HEK293 (cell line): ENCODE measurements around the gene NAALADL2.

Experiments used
- CTCF ChIA-PET: fragments of 350-600 bp; formaldehyde crosslinking; extraction: SDS; loops from one replicate; lab custom pipeline; 2021; ENCODE audit warnings: antibody characterized with exemption; lab: Yijun Ruan, JAX
- POLR2A ChIA-PET: fragments of 300-600 bp; formaldehyde crosslinking; extraction: SDS; loops from one replicate; lab custom pipeline; 2020; ENCODE audit warnings: antibody characterized with exemption, inconsistent platforms; lab: Yijun Ruan, JAX
- H3K27ac ChIP-seq: fragments of 200-500 bp; sonication (Bioruptor generic); 2 replicates; pipeline ENCODE4 v1.5.1; 2014; ENCODE audit warnings: low read depth, low read length, control low read depth, inconsistent platforms; ENCODE audit errors: extremely low read depth
- H3K36me3 ChIP-seq, 2 experiments: fragments of 200-500 bp in 1 of 2; sonication (Bioruptor generic) in 1 of 2; 1 replicate in 1 of 2; 2 replicates in 1 of 2; pipeline ENCODE4 v1.5.1; 2014 to 2017; ENCODE audit warnings: inconsistent platforms in 2 of 2, low read length in 2 of 2; ENCODE audit not compliant: control insufficient read depth in 2 of 2, insufficient read depth in 1 of 2
- H3K4me1 ChIP-seq: fragments of 200-500 bp; sonication (Bioruptor generic); 2 replicates; pipeline ENCODE4 v1.5.1; 2014; ENCODE audit warnings: mild to moderate bottlenecking, low read length, inconsistent platforms; ENCODE audit not compliant: control insufficient read depth, insufficient read depth
- H3K4me3 ChIP-seq: 2 replicates; pipeline ENCODE4 v1.5.1; 2011; ENCODE audit warnings: low read depth, mild to moderate bottlenecking, control low read depth, low read length, moderate library complexity
- H3K9me3 ChIP-seq: fragments of 200-500 bp; sonication (Bioruptor generic); 2 replicates; pipeline ENCODE4 v1.5.1; 2014; ENCODE audit warnings: low read depth, low read length, inconsistent platforms; ENCODE audit not compliant: control insufficient read depth, insufficient read depth
- GFI1B ChIP-seq: fragments of 450-650 bp; formaldehyde crosslinking; IDR thresholded peaks from 2 replicates; pipeline ENCODE4 v1.5.1; 2016; ENCODE audit warnings: missing biosample characterization, missing genetic modification characterization
- GLI4 ChIP-seq: fragments of 450-650 bp; formaldehyde crosslinking; IDR thresholded peaks from 2 replicates; pipeline ENCODE4 v1.5.1; 2016; ENCODE audit warnings: missing biosample characterization, missing genetic modification characterization
- MZF1 ChIP-seq: fragments of 450-650 bp; formaldehyde crosslinking; IDR thresholded peaks from 2 replicates; pipeline ENCODE4 v1.5.1; 2017; ENCODE audit warnings: missing biosample characterization, missing genetic modification characterization, borderline replicate concordance
- SP7 ChIP-seq: fragments of 450-650 bp; formaldehyde crosslinking; IDR thresholded peaks from 2 replicates; pipeline ENCODE4 v1.5.1; 2016; ENCODE audit warnings: missing biosample characterization, missing genetic modification characterization
- TCF7L2 ChIP-seq: IDR thresholded peaks from 2 replicates; pipeline ENCODE4 v1.6.1; 2011; ENCODE audit warnings: low read depth, mild to moderate bottlenecking, inconsistent platforms, low read length, moderate library complexity, borderline replicate concordance
- ZBTB1 ChIP-seq: fragments of 450-650 bp; formaldehyde crosslinking; IDR thresholded peaks from 2 replicates; pipeline ENCODE4 v1.5.1; 2016; ENCODE audit warnings: missing biosample characterization, missing genetic modification characterization
- ZBTB20 ChIP-seq: fragments of 450-650 bp; formaldehyde crosslinking; IDR thresholded peaks from 2 replicates; pipeline ENCODE4 v1.5.1; 2016; ENCODE audit warnings: missing biosample characterization, missing genetic modification characterization
- ZEB2 ChIP-seq: fragments of 450-650 bp; formaldehyde crosslinking; IDR thresholded peaks from 2 replicates; pipeline ENCODE4 v1.5.1; 2016; ENCODE audit warnings: missing biosample characterization, missing genetic modification characterization
- ZFP37 ChIP-seq: fragments of 450-650 bp; formaldehyde crosslinking; IDR thresholded peaks from 2 replicates; pipeline ENCODE4 v1.5.1; 2016; ENCODE audit warnings: missing biosample characterization, missing genetic modification characterization
- ZIC2 ChIP-seq: fragments of 450-650 bp; formaldehyde crosslinking; IDR thresholded peaks from 2 replicates; pipeline ENCODE4 v1.5.1; 2016; ENCODE audit warnings: missing biosample characterization, missing genetic modification characterization
- ZNF10 ChIP-seq: fragments of 450-650 bp; formaldehyde crosslinking; IDR thresholded peaks from 2 replicates; pipeline ENCODE4 v1.5.1; 2017; ENCODE audit warnings: missing biosample characterization, missing genetic modification characterization
- ZNF132 ChIP-seq: fragments of 450-650 bp; formaldehyde crosslinking; IDR thresholded peaks from 2 replicates; pipeline ENCODE4 v1.5.1; 2017; ENCODE audit warnings: missing biosample characterization, missing genetic modification characterization, borderline replicate concordance
- ZNF16 ChIP-seq: fragments of 450-650 bp; formaldehyde crosslinking; IDR thresholded peaks from 2 replicates; pipeline ENCODE4 v1.5.1; 2016; ENCODE audit warnings: low read depth, missing biosample characterization, missing genetic modification characterization
- ZNF169 ChIP-seq: fragments of 450-650 bp; formaldehyde crosslinking; IDR thresholded peaks from 2 replicates; pipeline ENCODE4 v1.5.1; 2016; ENCODE audit warnings: missing biosample characterization, missing genetic modification characterization
- ZNF18 ChIP-seq: fragments of 450-650 bp; formaldehyde crosslinking; IDR thresholded peaks from 2 replicates; pipeline ENCODE4 v1.5.1; 2016; ENCODE audit warnings: missing biosample characterization, missing genetic modification characterization
- ZNF184 ChIP-seq: fragments of 450-650 bp; IDR thresholded peaks from 2 replicates; pipeline ENCODE4 v1.5.1; 2018; ENCODE audit warnings: missing biosample characterization, mild to moderate bottlenecking, missing genetic modification characterization
- ZNF324 ChIP-seq: fragments of 450-650 bp; formaldehyde crosslinking; IDR thresholded peaks from 2 replicates; pipeline ENCODE4 v1.5.1; 2016; ENCODE audit warnings: missing biosample characterization, missing genetic modification characterization
- ZNF514 ChIP-seq: fragments of 450-650 bp; formaldehyde crosslinking; IDR thresholded peaks from 2 replicates; pipeline ENCODE4 v1.5.1; 2016; ENCODE audit warnings: missing biosample characterization, missing genetic modification characterization
- ZNF558 ChIP-seq: fragments of 450-650 bp; formaldehyde crosslinking; IDR thresholded peaks from 2 replicates; pipeline ENCODE4 v1.5.1; 2016; ENCODE audit warnings: missing biosample characterization, missing genetic modification characterization
- ZNF670 ChIP-seq: fragments of 450-650 bp; formaldehyde crosslinking; IDR thresholded peaks from 2 replicates; pipeline ENCODE4 v1.5.1; 2016; ENCODE audit warnings: missing biosample characterization, missing genetic modification characterization, low read depth
- ZNF776 ChIP-seq: fragments of 450-650 bp; formaldehyde crosslinking; IDR thresholded peaks from 2 replicates; pipeline ENCODE4 v1.5.0; 2017; ENCODE audit warnings: missing biosample characterization, missing genetic modification characterization, borderline replicate concordance
- TF ChIP-seq, protein P1 (sequence below): fragments of 450-650 bp; formaldehyde crosslinking; conservative IDR thresholded peaks from 2 replicates; pipeline ENCODE4 v1.5.1; 2016; ENCODE audit warnings: low read depth, missing biosample characterization, missing genetic modification characterization
- TF ChIP-seq, protein P2 (sequence below): fragments of 450-650 bp; formaldehyde crosslinking; IDR thresholded peaks from 2 replicates; pipeline ENCODE4; 2016; ENCODE audit warnings: missing biosample characterization, missing genetic modification characterization
- TF ChIP-seq, protein P3 (sequence below): fragments of 450-650 bp; formaldehyde crosslinking; IDR thresholded peaks from 2 replicates; pipeline ENCODE4 v1.5.1; 2016; ENCODE audit warnings: missing biosample characterization, missing genetic modification characterization

NAALADL2 gene

DNA sequence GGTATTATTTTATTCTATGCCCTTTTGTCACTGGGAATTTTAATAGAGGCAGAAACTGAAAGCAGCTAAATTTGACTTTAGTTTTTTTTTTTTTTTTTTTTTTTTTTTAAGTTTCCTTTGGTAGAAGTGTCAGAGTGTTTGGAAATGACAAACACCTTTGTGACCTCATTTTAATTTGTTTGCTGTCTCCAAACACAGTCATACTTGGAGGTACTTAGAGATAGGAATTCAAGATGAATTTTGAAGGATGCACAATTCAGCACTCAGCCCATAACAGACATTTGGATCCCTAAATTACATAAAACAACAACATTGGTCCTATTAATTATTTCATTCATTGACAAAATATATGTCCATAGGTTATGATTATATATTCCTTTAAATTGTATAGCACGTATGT, 43.4 kb upstream of the NAALADL2 start:
- Histone ChIP-seq H3K9me3 (no peaks in the 10 kb centered on the region), H3K4me3 (no peak overlapping the region), H3K4me1 (no peaks in the 10 kb centered on the region), H3K36me3 (no peaks in the 10 kb centered on the region), H3K27ac (no peak overlapping the region)
- CTCF ChIA-PET, result no interaction called here
- POLR2A ChIA-PET, result no interaction called here
- TF ChIP-seq ZNF132 (no peak), ZEB2 (tag by site-specific recombination) (no peak), ZNF558 (tag by site-specific recombination) (no peak), TCF7L2 (no peak), ZIC2 (no peak), ZNF10 (tag by site-specific recombination) (no peak), SP7 (no peak), ZNF324 (tag by site-specific recombination) (no peak), ZNF184 (tag by site-specific recombination) (no peak)

DNA sequence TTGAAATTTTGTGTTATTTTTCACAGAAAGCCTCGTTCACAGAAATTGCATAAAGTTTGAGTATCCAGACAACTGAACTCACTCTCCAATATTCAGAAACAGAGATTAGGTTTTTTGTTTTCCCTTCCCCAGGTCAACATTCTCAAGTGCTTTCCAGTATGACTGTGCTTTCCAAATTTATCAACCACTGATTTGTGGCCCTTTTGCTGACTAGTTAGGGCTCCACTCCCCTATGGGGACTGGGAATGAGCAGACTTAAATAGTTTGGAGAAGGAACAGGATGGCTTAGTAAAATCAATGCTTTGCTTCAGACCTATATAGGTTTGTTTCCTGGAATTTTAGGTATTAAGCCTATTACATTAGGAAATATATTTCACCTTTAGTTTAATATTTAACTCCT, 38.2 kb upstream of the NAALADL2 start:
- no peaks in the 10 kb centered on the region for H3K9me3 ChIP-seq
- no peak overlapping the region for H3K27ac ChIP-seq
- H3K4me1 ChIP-seq, result no peaks in the 10 kb centered on the region
- H3K4me3 ChIP-seq, result no peak overlapping the region
- TF ChIP-seq ZNF169 (tag by site-specific recombination) (no peak), ZBTB20 (no peak), ZNF18 (tag by site-specific recombination) (no peak), ZBTB1 (tag by site-specific recombination) (no peak), ZNF670 (tag by site-specific recombination) (no peak), MZF1 (tag by site-specific recombination) (no peak)
- no peaks in the 10 kb centered on the region for H3K36me3 ChIP-seq
- ChIA-PET POLR2A (no interaction called here), CTCF (no interaction called here)

- ChIA-PET POLR2A (no interaction called here), CTCF (interaction anchor here (0.5 kb wide), 1 partner anchor 902 kb away, joined by 3 read pairs; no protein-coding TSS in a partner anchor)
- no peaks in the 10 kb centered on the region for H3K9me3 ChIP-seq
- H3K4me1 ChIP-seq, result no peaks in the 10 kb centered on the region
- no peak overlapping the region for H3K4me3 ChIP-seq
- no peak overlapping the region for H3K27ac ChIP-seq
- H3K36me3 ChIP-seq, result no peaks in the 10 kb centered on the region
- TF ChIP-seq GFI1B (tag by site-specific recombination) (no peak), ZNF514 (no peak), GLI4 (tag by site-specific recombination) (no peak), ZFP37 (tag by site-specific recombination) (no peak), ZNF16 (no peak), ZNF776 (tag by site-specific recombination) (no peak)
- TF ChIP-seq, protein P1, sequence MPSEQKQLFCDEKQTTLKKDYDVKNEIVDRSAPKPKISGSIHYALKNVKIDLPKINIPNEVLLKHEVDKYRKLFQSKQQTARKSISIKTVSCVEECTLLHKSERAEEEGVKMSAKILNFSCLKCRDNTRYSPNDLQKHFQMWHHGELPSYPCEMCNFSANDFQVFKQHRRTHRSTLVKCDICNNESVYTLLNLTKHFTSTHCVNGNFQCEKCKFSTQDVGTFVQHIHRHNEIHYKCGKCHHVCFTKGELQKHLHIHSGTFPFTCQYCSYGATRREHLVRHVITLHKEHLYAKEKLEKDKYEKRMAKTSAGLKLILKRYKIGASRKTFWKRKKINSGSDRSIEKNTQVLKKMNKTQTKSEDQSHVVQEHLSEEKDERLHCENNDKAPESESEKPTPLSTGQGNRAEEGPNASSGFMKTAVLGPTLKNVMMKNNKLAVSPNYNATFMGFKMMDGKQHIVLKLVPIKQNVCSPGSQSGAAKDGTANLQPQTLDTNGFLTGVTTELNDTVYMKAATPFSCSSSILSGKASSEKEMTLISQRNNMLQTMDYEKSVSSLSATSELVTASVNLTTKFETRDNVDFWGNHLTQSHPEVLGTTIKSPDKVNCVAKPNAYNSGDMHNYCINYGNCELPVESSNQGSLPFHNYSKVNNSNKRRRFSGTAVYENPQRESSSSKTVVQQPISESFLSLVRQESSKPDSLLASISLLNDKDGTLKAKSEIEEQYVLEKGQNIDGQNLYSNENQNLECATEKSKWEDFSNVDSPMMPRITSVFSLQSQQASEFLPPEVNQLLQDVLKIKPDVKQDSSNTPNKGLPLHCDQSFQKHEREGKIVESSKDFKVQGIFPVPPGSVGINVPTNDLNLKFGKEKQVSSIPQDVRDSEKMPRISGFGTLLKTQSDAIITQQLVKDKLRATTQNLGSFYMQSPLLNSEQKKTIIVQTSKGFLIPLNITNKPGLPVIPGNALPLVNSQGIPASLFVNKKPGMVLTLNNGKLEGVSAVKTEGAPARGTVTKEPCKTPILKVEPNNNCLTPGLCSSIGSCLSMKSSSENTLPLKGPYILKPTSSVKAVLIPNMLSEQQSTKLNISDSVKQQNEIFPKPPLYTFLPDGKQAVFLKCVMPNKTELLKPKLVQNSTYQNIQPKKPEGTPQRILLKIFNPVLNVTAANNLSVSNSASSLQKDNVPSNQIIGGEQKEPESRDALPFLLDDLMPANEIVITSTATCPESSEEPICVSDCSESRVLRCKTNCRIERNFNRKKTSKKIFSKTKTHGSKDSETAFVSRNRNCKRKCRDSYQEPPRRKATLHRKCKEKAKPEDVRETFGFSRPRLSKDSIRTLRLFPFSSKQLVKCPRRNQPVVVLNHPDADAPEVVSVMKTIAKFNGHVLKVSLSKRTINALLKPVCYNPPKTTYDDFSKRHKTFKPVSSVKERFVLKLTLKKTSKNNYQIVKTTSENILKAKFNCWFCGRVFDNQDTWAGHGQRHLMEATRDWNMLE, result no peak
- TF ChIP-seq, protein P2, sequence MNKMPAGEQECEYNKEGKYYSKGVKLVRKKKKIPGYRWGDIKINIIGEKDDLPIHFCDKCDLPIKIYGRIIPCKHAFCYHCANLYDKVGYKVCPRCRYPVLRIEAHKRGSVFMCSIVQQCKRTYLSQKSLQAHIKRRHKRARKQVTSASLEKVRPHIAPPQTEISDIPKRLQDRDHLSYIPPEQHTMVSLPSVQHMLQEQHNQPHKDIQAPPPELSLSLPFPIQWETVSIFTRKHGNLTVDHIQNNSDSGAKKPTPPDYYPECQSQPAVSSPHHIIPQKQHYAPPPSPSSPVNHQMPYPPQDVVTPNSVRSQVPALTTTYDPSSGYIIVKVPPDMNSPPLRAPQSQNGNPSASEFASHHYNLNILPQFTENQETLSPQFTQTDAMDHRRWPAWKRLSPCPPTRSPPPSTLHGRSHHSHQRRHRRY (tag by site-specific recombination), result no peak
- TF ChIP-seq, protein P3, sequence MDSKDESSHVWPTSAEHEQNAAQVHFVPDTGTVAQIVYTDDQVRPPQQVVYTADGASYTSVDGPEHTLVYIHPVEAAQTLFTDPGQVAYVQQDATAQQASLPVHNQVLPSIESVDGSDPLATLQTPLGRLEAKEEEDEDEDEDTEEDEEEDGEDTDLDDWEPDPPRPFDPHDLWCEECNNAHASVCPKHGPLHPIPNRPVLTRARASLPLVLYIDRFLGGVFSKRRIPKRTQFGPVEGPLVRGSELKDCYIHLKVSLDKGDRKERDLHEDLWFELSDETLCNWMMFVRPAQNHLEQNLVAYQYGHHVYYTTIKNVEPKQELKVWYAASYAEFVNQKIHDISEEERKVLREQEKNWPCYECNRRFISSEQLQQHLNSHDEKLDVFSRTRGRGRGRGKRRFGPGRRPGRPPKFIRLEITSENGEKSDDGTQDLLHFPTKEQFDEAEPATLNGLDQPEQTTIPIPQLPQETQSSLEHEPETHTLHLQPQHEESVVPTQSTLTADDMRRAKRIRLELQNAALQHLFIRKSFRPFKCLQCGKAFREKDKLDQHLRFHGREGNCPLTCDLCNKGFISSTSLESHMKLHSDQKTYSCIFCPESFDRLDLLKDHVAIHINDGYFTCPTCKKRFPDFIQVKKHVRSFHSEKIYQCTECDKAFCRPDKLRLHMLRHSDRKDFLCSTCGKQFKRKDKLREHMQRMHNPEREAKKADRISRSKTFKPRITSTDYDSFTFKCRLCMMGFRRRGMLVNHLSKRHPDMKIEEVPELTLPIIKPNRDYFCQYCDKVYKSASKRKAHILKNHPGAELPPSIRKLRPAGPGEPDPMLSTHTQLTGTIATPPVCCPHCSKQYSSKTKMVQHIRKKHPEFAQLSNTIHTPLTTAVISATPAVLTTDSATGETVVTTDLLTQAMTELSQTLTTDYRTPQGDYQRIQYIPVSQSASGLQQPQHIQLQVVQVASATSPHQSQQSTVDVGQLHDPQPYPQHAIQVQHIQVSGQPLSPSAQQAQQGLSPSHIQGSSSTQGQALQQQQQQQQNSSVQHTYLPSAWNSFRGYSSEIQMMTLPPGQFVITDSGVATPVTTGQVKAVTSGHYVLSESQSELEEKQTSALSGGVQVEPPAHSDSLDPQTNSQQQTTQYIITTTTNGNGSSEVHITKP (tag by site-specific recombination), result no peak
Measured at GRCh38 chr3:174821477-174821876, 37.7 kb upstream of the NAALADL2 start.
